Measurements from ENCODE around the gene RAP1GAP2. TPM values are rescaled to one million over a fixed set of nuclear protein-coding genes. Genes with fewer than 3 reads are reported as not detected.
"Not testable (repeated sequence)": the region's sequence is repeated elsewhere in the genome, so short reads cannot be mapped to it uniquely, and the experiment has no call there.

RAP1GAP2 gene
- total RNA-seq, 2 experiments from 2014 or later: 0.64 to 0.86 TPM

DNA sequence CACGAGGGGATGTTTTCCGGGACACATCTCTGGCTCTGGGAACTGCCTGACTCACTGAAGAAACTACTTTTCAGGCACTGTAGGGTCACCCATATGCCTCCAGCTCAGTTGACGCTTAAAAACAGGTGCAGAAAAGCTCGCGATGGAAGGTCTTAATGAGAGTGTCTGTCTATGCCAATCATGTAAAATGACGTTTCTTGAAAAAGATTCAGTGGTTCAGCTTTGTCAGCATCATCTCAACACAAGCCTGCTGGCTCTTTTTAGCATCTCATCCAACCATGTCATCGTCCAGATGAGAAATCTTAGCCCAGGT, 239.7 kb downstream of the RAP1GAP2 start:
- H3K36me3 Mint-ChIP-seq (ENCODE audit: low read depth): no peaks in the 10 kb centered on the region
- no peak overlapping the region for H3K4me3 Mint-ChIP-seq
- H3K27ac Mint-ChIP-seq: no peak overlapping the region
- POLR2A ChIA-PET: no interaction called here
- no peak for DNase-seq
- H3K27me3 Mint-ChIP-seq: peaks cover 5% of the 10 kb centered on the region
- intact Hi-C loops (cut with DNase I, micrococcal nuclease): no loop called here
- no peaks in the 10 kb centered on the region for H3K9me3 Mint-ChIP-seq (ENCODE audit: low read depth)
- CTCF ChIA-PET: no interaction called here
- no peak for ATAC-seq
- peaks cover 6% of the 10 kb centered on the region for H3K4me1 Mint-ChIP-seq

DNA sequence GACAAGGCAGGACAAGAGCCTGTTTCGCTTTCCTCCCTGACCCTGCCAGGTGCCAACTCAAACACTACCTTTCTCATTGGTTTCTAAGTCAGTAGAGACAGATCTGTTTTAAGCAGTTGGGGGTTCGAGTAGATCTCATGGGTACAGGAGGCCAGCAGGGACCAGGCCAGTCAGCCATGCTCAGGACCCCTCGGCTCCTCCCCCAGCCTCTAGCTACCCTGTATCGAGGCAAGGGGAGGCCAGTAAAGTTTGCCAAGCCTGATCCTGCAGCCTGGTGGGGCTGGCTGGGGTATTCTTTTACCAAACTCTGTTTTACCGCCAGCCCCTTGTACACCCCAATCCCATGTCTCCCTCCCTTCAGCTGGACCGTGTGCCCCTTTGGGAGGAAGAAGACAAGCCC, 240.6 kb downstream of the RAP1GAP2 start:
- POLR2A ChIA-PET: no interaction called here
- DNase-seq (no peak), ATAC-seq (no peak)
- no peak overlapping the region for H3K4me3 Mint-ChIP-seq
- H3K9me3 Mint-ChIP-seq (ENCODE audit: low read depth): no peaks in the 10 kb centered on the region
- H3K27ac Mint-ChIP-seq: no peak overlapping the region
- intact Hi-C loops (cut with DNase I, micrococcal nuclease): no loop called here
- H3K36me3 Mint-ChIP-seq (ENCODE audit: low read depth): no peaks in the 10 kb centered on the region
- CTCF ChIA-PET: interaction anchor here (0.9 kb wide), 1 partner anchor 11 kb away, joined by 4 read pairs; no protein-coding TSS in a partner anchor
- peaks cover 6% of the 10 kb centered on the region for H3K4me1 Mint-ChIP-seq
- peaks cover 7% of the 10 kb centered on the region for H3K27me3 Mint-ChIP-seq

DNA sequence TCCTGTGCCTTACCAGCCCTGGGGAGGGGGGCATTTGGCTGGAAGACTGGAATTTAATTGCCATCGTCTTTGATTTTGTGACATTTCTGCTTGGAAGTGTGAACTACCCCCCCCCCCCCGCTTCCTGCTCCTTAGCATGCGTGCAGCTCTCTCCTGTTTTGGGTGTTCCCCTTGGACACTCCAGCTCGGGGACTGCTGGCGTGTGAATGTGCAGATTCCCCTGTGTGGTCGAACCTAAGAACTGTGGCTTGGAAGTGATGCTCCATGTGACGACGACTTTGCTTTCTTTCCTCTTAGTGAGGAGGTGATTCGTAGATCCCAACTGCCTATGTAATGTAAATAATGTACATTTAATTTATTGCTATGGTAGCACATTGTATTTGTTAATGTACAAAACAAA, 241.0 kb downstream of the RAP1GAP2 start:
- Mint-ChIP-seq H3K36me3 (ENCODE audit: low read depth) (no peaks in the 10 kb centered on the region), H3K9me3 (ENCODE audit: low read depth) (no peaks in the 10 kb centered on the region), H3K27ac (no peak overlapping the region), H3K4me3 (no peak overlapping the region), H3K4me1 (peaks cover 6% of the 10 kb centered on the region), H3K27me3 (peaks cover 8% of the 10 kb centered on the region)
- ChIA-PET CTCF (interaction anchor here (0.9 kb wide), 1 partner anchor 11 kb away, joined by 4 read pairs; no protein-coding TSS in a partner anchor), POLR2A (no interaction called here)
- no peak for DNase-seq
- no peak for ATAC-seq
- intact Hi-C loops (cut with DNase I, micrococcal nuclease): no loop called here

DNA sequence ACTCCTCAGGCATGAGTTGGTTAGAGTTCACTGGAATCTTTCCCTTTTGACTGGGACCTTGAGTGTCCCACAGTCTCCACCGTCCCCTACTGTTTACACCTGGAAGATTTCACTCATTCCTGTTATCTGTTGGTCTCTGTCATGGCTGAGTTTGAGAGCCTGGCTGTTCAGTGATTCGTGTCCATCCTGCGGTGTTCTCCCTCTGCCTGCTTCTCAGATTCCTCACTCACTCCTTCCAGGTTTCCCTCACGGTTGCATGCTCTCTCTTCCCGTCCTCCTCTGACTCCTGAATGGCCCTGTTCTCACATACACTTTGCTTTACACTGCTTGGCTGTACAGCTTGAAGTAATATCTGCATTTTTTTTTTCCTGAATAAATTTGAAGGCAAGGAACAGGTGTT, 242.7 kb downstream of the RAP1GAP2 start:
- H3K4me1 Mint-ChIP-seq: peaks cover 6% of the 10 kb centered on the region
- ATAC-seq (no peak), DNase-seq (no peak)
- H3K36me3 Mint-ChIP-seq (ENCODE audit: low read depth): no peaks in the 10 kb centered on the region
- H3K27me3 Mint-ChIP-seq: peaks cover 8% of the 10 kb centered on the region
- CTCF ChIA-PET: interaction anchor here (1.0 kb wide), 1 partner anchor 190 kb away, joined by 3 read pairs; no protein-coding TSS in a partner anchor
- intact Hi-C loops (cut with DNase I, micrococcal nuclease): no loop called here
- peaks cover 3% of the 10 kb centered on the region for H3K9me3 Mint-ChIP-seq (ENCODE audit: low read depth)
- H3K4me3 Mint-ChIP-seq: no peak overlapping the region
- POLR2A ChIA-PET: no interaction called here
- no peak overlapping the region for H3K27ac Mint-ChIP-seq

DNA sequence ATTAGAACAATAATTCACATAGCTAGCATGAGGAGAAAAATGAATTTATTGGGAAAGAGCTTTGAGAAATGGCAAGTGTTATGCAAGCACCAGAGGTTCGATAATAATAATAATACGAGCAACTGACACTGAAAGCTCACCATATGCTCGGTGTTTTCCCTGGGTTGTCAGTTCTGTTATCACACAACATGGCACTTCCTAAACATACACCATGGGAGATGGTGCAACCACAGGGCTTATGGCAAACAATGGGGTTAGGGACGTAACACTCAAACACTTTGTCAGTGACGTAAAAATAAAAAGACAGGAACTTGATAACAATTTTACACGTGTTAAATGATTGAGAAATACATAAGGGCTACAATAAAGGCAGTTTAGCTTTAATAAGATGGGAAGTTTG, 243.5 kb downstream of the RAP1GAP2 start:
- POLR2A ChIA-PET: no interaction called here
- Mint-ChIP-seq H3K27ac (no peak overlapping the region), H3K27me3 (peaks cover 8% of the 10 kb centered on the region), H3K36me3 (ENCODE audit: low read depth) (no peaks in the 10 kb centered on the region), H3K4me1 (peaks cover 6% of the 10 kb centered on the region), H3K9me3 (ENCODE audit: low read depth) (peaks cover 8% of the 10 kb centered on the region), H3K4me3 (no peak overlapping the region)
- DNase-seq (no peak), ATAC-seq (no peak)
- intact Hi-C loops (cut with DNase I, micrococcal nuclease): no loop called here
- CTCF ChIA-PET: interaction anchor here (1.0 kb wide), 1 partner anchor 191 kb away, joined by 3 read pairs; no protein-coding TSS in a partner anchor

DNA sequence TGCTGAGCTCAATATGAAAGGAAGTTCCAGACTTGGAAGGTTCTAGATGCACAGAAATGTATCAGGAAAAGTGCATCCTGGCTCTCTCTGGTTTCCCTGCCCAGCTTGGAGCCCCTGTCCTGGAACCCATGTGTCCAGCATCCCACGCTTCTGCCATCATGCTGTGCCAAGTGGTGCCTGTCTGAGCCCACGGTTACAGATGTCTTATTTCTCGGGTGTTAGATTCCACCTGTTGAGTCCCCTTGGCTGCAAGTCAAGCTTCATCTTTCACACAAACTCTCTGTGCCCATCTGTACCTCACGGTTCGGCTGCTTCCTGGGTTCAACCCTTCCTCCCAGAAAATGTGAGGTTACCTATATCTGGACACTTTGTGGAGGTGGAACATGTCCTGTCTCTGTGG, 244.6 kb downstream of the RAP1GAP2 start:
- intact Hi-C loops (cut with DNase I, micrococcal nuclease): no loop called here
- DNase-seq (no peak), ATAC-seq (no peak)
- Mint-ChIP-seq H3K9me3 (ENCODE audit: low read depth) (peaks cover 9% of the 10 kb centered on the region), H3K27ac (no peak overlapping the region), H3K4me3 (no peak overlapping the region), H3K27me3 (peaks cover 8% of the 10 kb centered on the region), H3K36me3 (ENCODE audit: low read depth) (no peaks in the 10 kb centered on the region), H3K4me1 (peaks cover 6% of the 10 kb centered on the region)
- CTCF ChIA-PET: interaction anchor here (0.7 kb wide), 1 partner anchor 191 kb away, joined by 4 read pairs; no protein-coding TSS in a partner anchor
- POLR2A ChIA-PET: no interaction called here

DNA sequence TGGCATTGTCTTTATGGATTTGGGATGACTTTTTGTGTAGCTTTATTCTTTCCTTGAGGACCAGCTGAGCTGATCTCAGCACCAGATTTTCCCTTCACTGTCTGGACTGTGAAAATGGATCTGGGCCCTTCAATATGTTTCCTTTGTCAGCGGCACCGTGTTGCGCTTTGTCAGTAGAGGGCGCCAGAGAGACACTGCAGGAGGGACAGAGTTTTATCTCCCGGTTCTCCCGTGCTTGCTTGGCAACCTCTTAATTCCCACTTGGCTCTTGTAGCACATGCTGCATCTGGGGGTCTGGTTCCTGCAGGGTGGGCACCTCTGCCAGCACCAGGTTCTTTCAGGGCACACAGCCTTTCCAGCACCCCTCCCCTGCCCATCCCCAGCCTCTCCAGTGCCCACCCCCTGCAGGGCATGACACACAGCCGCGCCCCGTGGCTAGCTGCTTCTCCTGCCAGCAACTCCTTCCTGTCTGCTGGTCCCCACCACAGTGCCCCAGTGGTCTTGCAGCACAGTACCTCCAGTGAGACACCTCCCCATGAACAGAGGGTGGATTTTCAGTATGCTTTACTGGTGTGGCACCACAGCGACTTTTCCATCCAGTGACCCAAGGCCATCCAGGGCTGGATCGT, 247.6 kb downstream of the RAP1GAP2 start:
- Mint-ChIP-seq H3K9me3 (ENCODE audit: low read depth) (peaks cover 9% of the 10 kb centered on the region), H3K4me3 (no peak overlapping the region), H3K36me3 (ENCODE audit: low read depth) (no peaks in the 10 kb centered on the region), H3K27ac (no peak overlapping the region), H3K4me1 (peaks cover 10% of the 10 kb centered on the region), H3K27me3 (peaks cover 8% of the 10 kb centered on the region)
- DNase-seq: peak; percentile 57
- POLR2A ChIA-PET: no interaction called here
- CTCF ChIA-PET: interaction anchor here (1.1 to 1.8 kb wide), 2 partner anchors 12 to 448 kb away, joined by 3 to 6 read pairs; no protein-coding TSS in a partner anchor
- intact Hi-C loops (cut with DNase I, micrococcal nuclease): no loop called here
- ATAC-seq: no peak

DNA sequence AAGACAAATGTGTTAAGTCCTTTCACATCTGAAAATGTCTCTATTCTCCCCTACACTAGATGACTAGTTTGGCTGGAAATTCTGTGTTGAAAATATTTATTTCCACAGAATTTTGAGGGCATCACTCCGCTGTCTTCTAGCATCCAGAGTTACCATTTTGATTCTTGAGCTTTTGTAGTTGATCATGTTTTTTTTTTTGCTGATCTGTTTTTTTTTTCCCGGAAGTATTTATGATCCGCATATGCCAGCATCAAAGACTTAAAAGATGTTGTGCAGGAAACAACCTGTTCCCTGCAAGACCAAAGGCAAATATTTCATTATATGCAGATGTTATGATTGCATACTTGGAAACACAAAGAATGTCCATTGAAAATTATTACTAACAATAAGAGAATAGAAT, 250.5 kb downstream of the RAP1GAP2 start:
- intact Hi-C loops (cut with DNase I, micrococcal nuclease): loop anchor here (5.0 kb wide), 3 partner anchors 591 to 916 kb away; partner anchors contain the start of genes ATP2A3 (in 1 of the 2), CTNS (in 1 of the 2), HASPIN (in 1 of the 2) and SHPK (in 1 of the 2)
- H3K9me3 Mint-ChIP-seq (ENCODE audit: low read depth): peaks cover 9% of the 10 kb centered on the region
- no peak for DNase-seq
- CTCF ChIA-PET: no interaction called here
- no peak overlapping the region for H3K27ac Mint-ChIP-seq
- peaks cover 4% of the 10 kb centered on the region for H3K4me1 Mint-ChIP-seq
- ATAC-seq: no peak
- peaks cover 2% of the 10 kb centered on the region for H3K27me3 Mint-ChIP-seq
- H3K36me3 Mint-ChIP-seq (ENCODE audit: low read depth): no peaks in the 10 kb centered on the region
- POLR2A ChIA-PET: no interaction called here
- H3K4me3 Mint-ChIP-seq: no peak overlapping the region

DNA sequence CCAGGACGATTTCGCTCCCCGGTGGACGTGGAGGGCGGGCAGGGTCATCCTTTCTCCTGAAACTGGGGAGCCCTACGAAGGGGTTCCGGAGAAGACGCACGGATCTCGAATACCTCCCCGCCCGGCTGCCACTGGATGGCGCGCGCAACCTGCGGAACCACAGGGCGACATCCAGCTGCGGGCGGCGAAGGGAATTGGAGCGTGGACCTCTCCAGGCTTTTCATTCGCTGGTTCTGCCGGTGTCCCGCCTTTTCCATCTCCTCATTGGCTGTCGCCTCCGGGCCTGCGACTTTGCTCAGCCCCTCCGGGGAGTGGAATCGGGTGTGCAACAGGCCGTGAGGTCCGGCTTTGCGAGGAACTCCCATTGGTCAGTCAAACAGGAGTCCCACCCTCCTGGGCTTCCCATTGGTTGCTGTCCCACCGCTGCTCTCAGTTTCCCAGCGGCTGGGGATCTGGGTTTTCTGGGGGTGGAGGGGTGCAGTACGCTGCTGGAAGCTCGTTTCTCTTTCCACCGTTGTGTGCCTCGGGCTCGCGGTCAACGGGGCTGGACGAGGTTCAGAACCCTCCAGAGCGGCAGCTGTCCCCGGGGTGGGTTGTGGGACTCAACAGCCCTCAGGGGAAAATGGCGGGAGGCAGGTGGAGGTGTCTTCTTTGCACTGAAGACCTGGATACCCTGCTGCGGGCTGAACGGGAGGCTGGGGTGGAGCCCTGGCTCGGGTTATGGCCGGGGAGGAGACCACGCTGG, 252.7 kb downstream of the RAP1GAP2 start:
- Mint-ChIP-seq H3K36me3 (ENCODE audit: low read depth) (no peaks in the 10 kb centered on the region), H3K27me3 (no peaks in the 10 kb centered on the region), H3K27ac (peak overlapping the region; percentile 83), H3K4me3 (peak overlapping the region; percentile 86), H3K4me1 (peaks cover 4% of the 10 kb centered on the region), H3K9me3 (ENCODE audit: low read depth) (peaks cover 5% of the 10 kb centered on the region)
- DNase-seq (peak; percentile 98), ATAC-seq (peak; percentile 99)
- CTCF ChIA-PET: interaction anchor here (0.6 to 1.6 kb wide), 9 partner anchors 117 to 625 kb away, joined by 3 to 6 read pairs (median 4); partner anchors contain the start of genes CTNS, OR1A1 and SHPK
- intact Hi-C loops (cut with DNase I, micrococcal nuclease): loop anchor here (1.0 to 5.0 kb wide), 6 partner anchors 486 to 913 kb away; partner anchors contain the start of genes ATP2A3 (in 1 of the 2), CTNS (in 1 of the 2), EMC6 (in 1 of the 2) and HASPIN (in 1 of the 2)
- POLR2A ChIA-PET: no interaction called here

DNA sequence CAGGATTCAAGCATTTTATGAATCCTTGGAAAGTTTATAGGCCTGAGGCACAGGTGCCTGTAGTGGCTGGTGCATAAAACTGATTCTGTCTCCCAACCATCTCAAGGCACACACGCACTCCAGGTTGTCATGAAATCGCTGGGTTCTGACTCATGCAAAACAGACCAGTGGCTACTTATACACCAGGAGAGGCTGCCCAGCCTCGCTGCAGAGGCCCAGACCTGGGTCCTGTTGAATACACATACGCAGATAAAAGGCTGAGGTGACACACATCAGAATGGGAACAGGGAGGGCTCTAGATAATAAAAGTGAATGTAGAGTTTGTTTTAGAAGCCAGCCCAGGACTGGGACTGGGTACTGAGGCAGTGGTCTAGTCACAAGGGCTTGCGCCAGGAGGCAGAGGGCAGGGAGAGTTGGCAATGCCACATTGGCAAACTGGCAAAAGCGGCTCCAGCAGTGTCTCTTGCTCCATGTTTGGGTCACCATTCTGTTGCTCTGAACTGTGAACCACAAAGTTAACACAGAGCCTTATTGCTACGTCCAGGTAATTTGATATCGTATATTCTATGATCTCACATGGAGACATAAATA, 253.6 kb downstream of the RAP1GAP2 start:
- H3K27ac Mint-ChIP-seq: no peak overlapping the region
- POLR2A ChIA-PET: no interaction called here
- H3K4me3 Mint-ChIP-seq: peak overlapping the region; percentile 86
- H3K27me3 Mint-ChIP-seq: no peaks in the 10 kb centered on the region
- DNase-seq (no peak), ATAC-seq (no peak)
- H3K4me1 Mint-ChIP-seq: peaks cover 4% of the 10 kb centered on the region
- intact Hi-C loops (cut with DNase I, micrococcal nuclease): loop anchor here (5.0 kb wide), 3 partner anchors 588 to 913 kb away; partner anchors contain the start of genes ATP2A3 (in 1 of the 2), CTNS (in 1 of the 2), HASPIN (in 1 of the 2) and SHPK (in 1 of the 2)
- CTCF ChIA-PET: interaction anchor here (1.0 to 1.6 kb wide), 2 partner anchors 586 to 598 kb away, joined by 5 to 6 read pairs; partner anchors contain the start of genes CTNS and SHPK
- H3K9me3 Mint-ChIP-seq (ENCODE audit: low read depth): no peaks in the 10 kb centered on the region
- H3K36me3 Mint-ChIP-seq (ENCODE audit: low read depth): no peaks in the 10 kb centered on the region

DNA sequence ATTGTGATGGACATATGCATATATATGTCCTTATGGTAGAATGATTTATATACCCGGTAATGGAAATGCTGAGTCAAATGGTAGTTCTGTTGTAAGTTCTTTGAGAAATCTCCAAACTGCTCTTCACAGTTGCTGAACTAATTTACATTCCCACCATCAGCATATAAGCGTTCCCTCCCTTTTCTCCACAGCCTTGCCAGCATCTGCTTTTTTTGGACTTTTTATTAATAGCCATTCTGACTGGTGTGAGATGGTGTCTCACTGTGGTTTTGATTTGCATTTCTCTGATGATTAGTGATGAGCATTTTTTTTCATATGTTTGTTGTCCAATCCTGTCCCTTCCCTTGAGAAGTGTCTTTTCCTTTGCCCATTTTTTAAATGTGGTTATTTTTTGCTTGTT, 258.6 kb downstream of the RAP1GAP2 start:
- H3K27ac Mint-ChIP-seq; H3K9me3 Mint-ChIP-seq (ENCODE audit: low read depth); H3K27me3 Mint-ChIP-seq; CTCF ChIA-PET; POLR2A ChIA-PET; intact Hi-C loops (cut with DNase I, micrococcal nuclease); H3K4me3 Mint-ChIP-seq; H3K4me1 Mint-ChIP-seq; DNase-seq; ATAC-seq; H3K36me3 Mint-ChIP-seq (ENCODE audit: low read depth): not testable (repeated sequence)

Data from activated CD4-positive, alpha-beta T cell treated with anti-CD3 and anti-CD28 coated beads for 36 hours (primary cell).